NB4 (cell line): ENCODE measurements around the gene KIF16B.
"Not testable (repeated sequence)": the region's sequence is repeated elsewhere in the genome, so short reads cannot be mapped to it uniquely, and the experiment has no call there.

Experiments used
- DNase-seq: peaks from one replicate; pipeline ENCODE4 v3.0.0; 2010; ENCODE audit warnings: low read depth
- H3K4me3 ChIP-seq: one replicate; pipeline ENCODE4 v1.5.1; 2011; ENCODE audit warnings: mild to moderate bottlenecking, low read depth, low read length, moderate library complexity
- MYC ChIP-seq: IDR thresholded peaks from 2 replicates; pipeline ENCODE4 v1.6.1; 2011; ENCODE audit warnings: low read depth, low read length
- POLR2A ChIP-seq: IDR thresholded peaks from 2 replicates; pipeline ENCODE4 v1.6.1; 2011; ENCODE audit warnings: mild to moderate bottlenecking; ENCODE audit not compliant: insufficient read length; ENCODE audit errors: extremely low read depth
- TF ChIP-seq, protein P1 (sequence below): IDR thresholded peaks from 2 replicates; pipeline ENCODE4 v1.6.1; 2011; ENCODE audit warnings: low read depth, low read length
- TF ChIP-seq, protein P2 (sequence below): IDR thresholded peaks from one replicate; pipeline ENCODE4 v1.5.1; 2012; ENCODE audit warnings: low read depth, low read length

The KIF16B gene

DNA sequence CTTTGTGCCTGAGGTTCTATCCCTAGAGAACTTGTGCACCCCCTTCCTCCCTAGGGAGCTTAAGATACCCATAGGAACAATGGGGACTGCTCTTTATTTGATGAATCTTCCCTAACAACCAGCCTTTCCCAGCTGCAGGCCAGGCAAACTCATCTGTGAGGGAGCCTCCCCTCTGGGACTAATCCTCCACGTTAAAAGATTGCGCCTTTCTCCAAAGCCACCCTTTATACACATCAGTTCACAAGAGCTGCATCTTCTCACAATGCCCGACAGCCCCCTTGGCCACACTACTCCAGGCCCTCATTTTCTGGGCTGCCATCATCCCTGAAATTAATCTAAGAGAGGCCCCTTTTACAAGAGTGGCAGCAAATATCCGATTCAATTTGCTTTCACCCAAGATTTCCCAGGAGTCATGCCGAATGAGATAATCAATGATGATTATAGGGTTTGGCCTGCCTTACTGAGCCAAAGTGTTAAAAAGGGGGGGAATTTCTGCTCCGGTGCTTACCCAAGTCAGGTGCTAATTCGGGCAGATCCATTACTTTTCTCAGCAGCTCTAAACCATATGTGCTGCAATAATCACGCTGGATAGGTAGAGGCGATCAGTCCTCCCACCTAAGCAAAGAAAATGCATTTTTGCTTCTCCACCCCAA lies 336.5 kb downstream of the KIF16B start:
- DNase-seq: no peak
- TF ChIP-seq, protein P1, sequence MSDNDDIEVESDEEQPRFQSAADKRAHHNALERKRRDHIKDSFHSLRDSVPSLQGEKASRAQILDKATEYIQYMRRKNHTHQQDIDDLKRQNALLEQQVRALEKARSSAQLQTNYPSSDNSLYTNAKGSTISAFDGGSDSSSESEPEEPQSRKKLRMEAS: no peak
- TF ChIP-seq MYC: no peak
- TF ChIP-seq, protein P2, sequence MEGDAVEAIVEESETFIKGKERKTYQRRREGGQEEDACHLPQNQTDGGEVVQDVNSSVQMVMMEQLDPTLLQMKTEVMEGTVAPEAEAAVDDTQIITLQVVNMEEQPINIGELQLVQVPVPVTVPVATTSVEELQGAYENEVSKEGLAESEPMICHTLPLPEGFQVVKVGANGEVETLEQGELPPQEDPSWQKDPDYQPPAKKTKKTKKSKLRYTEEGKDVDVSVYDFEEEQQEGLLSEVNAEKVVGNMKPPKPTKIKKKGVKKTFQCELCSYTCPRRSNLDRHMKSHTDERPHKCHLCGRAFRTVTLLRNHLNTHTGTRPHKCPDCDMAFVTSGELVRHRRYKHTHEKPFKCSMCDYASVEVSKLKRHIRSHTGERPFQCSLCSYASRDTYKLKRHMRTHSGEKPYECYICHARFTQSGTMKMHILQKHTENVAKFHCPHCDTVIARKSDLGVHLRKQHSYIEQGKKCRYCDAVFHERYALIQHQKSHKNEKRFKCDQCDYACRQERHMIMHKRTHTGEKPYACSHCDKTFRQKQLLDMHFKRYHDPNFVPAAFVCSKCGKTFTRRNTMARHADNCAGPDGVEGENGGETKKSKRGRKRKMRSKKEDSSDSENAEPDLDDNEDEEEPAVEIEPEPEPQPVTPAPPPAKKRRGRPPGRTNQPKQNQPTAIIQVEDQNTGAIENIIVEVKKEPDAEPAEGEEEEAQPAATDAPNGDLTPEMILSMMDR: no peak
- no peak for TF ChIP-seq POLR2A
- H3K4me3 ChIP-seq: no peak overlapping the region

DNA sequence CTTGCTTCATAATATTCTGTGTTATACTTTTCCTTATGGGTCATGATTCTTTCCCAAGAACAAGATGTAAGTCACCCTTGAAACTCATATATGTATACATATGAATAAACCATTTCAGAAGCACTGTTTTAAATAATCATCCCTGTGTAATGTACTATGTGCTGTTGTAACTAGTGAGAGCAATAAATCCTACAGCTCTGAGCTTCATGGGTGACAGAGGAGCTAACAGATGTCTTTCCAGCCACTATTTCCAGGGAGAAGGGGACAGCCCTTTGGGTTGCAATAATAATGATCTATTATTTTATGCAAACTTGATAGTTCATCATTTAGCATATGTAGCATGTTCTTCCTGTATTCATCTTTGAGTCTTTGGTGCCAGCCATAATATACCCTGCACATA lies 342.8 kb downstream of the KIF16B start:
- no peak overlapping the region for H3K4me3 ChIP-seq
- TF ChIP-seq POLR2A (no peak), MYC (no peak)
- TF ChIP-seq, protein P2: no peak
- TF ChIP-seq, protein P1: no peak
- no peak for DNase-seq

DNA sequence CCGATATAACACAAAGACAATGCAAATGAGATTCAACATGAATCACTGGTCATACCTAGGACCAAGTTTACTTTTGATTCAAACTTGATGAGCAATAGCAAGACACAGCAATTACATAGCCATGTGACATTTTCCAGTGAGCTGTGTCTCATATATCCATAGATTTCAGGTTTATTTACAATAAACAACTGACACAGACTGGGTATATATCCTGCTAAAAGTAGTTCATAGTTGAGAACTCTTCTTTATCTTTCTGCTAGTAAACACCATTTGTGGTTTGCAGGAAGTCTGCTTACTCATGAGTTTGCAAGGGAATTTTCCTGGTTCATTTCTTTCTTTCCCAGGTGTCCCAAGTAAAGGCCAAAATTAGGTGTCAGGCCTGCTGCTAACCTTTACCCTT lies 343.4 kb downstream of the KIF16B start:
- no peak for TF ChIP-seq POLR2A
- TF ChIP-seq, protein P1: no peak
- no peak for TF ChIP-seq MYC
- TF ChIP-seq, protein P2: no peak
- DNase-seq: no peak
- H3K4me3 ChIP-seq: no peak overlapping the region

DNA sequence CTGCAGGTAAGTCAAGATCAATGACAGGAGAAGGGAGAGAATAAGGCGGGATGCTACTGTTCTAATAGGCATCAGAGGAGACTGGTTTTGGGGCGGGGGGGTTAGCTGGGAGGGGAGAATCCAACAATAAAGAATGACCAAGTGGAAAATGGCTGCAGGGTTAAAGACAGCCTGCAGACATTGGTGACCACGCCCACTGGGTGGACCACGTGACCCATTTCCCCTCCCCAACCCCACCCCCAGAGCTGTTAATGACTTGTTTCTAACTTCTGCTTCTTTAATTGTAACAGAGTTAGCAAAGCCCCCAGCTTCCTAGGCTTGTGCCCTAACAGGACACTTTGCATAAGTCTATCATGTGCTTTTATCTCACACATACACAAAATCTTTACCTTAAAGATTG lies 344.5 kb downstream of the KIF16B start:
- peak; percentile 7 for DNase-seq
- no peak overlapping the region for H3K4me3 ChIP-seq
- no peak for TF ChIP-seq MYC
- TF ChIP-seq POLR2A: no peak
- TF ChIP-seq, protein P1: no peak
- TF ChIP-seq, protein P2: no peak

DNA sequence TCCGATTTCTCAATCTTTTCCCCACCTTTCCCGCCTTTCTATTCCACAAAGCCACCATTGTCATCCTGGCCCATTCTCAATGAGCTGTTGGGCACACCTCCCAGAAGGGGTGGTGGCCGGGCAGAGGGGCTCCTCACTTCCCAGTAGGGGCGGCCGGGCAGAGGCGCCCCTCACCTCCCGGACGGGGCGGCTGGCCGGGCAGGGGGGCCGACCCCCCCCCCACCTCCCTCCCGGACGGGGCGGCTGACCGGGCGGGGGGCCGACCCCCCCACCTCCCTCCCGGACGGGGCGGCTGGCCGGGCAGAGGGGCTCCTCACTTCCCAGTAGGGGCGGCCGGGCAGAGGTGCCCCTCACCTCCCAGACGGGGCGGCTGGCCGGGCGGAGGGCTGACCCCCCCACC lies 346.3 kb downstream of the KIF16B start:
- DNase-seq, H3K4me3 ChIP-seq: not testable (repeated sequence)

DNA sequence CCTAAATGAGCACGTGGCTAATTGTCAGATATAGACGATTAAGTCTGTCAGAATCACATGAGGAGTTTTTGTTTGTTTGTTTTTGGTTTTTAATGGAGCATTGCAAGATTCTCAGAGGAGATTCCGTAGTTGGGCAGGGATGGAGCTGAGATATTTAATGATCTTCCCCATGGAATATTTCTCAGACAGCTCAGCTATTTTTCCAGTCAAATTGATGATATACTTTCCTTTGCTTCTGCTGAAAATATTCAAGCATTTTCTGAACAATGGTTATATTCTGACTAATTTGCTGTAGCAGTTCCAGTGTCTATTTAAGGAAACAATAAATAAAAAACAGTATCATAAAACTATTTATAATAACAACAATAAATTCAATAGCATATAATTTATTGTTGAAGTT lies 348.4 kb downstream of the KIF16B start:
- TF ChIP-seq POLR2A: no peak
- TF ChIP-seq, protein P2: no peak
- TF ChIP-seq, protein P1: no peak
- TF ChIP-seq MYC: no peak
- DNase-seq: no peak
- no peak overlapping the region for H3K4me3 ChIP-seq
